GM23338 (cell line): ENCODE data around the gene FXYD6. TPM values are rescaled to one million over a fixed set of nuclear protein-coding genes. Genes with fewer than 3 reads are reported as not detected.

ENCODE experiments used
- EZH2 ChIP-seq: fragments of 200-600 bp; sonication (generic); IDR thresholded peaks from one replicate; pipeline ENCODE4 v1.8.0; 2017; ENCODE audit warnings: antibody characterized with exemption, mild to moderate bottlenecking, low read depth; ENCODE audit not compliant: unreplicated experiment
- polyA plus RNA-seq: library from polyadenylated mRNA; unstranded; fragments of >200 nt; fragmentation: Nextera tagmentation; extraction: Ambion mirVana; gene quantifications from 2 replicates; pipeline ENCODE4 v1.2.1, GENCODE V29; 2016
- total RNA-seq: library from RNA; depleted of rRNA; stranded (reverse); fragments of >200 nt; shearing (Covaris generic); gene quantifications from 2 replicates; pipeline ENCODE4 v1.2.3, GENCODE V29; 2014
- TF ChIP-seq, protein P1 (sequence below): fragments of 250-450 bp; sonication (Bioruptor Pico); IDR thresholded peaks from 2 replicates; pipeline ENCODE4 v1.5.0; 2020; ENCODE audit warnings: mild to moderate bottlenecking, moderate library complexity
- TF ChIP-seq, protein P2 (sequence below), 2 experiments: fragments of 200-600 bp in 1 of 2; sonication (generic) in 1 of 2; conservative IDR thresholded peaks; 2 replicates each; pipeline versions ENCODE4 v1.5.1 to v1.6.1; 2016 to 2017; ENCODE audit warnings: antibody characterized with exemption in 2 of 2, low read depth in 2 of 2, mild to moderate bottlenecking in 2 of 2, moderate library complexity in 1 of 2
- TF ChIP-seq, protein P3 (sequence below): IDR thresholded peaks from 2 replicates; pipeline ENCODE4 v1.6.1; 2016; ENCODE audit warnings: antibody characterized with exemption

Gene FXYD6
- total and polyA plus RNA-seq, 2 experiments from 2014 or later, result 26.2 to 30.7 TPM

DNA sequence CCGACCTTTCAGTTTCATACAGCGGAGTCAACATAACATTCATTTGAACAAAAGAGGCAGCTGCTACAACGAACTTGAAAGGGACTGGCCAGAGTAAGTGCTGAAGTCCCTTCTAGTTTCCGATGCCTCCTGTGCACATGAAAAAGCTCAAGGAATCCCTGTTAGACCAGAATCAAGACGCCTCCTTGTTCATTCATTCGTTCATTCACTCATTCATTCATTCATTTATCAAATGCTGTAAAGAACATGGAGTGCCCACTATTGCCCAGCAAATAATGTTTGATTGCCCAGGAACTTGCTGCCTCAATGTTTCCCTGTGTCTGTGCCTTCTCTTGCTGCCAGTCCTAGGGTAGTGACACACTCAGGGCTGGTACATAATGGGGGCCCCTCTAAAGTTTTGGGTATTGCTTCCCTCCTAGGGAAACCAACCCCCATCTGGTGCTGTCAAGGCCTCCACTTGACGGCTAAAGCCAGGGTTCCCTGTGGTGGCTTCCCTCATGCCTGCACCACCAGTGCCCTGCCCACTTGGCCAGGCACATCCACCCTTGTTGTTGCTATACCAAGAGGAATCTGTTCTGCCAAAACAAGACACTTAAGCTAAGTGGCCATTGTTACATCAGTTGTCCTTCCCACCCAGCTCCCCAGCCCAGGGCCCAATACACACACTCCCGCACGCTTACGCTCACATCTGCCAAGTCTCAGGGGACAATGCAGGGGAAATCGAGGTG, 48.9 kb upstream of the FXYD6 start (continued):
- TF ChIP-seq, protein P1, sequence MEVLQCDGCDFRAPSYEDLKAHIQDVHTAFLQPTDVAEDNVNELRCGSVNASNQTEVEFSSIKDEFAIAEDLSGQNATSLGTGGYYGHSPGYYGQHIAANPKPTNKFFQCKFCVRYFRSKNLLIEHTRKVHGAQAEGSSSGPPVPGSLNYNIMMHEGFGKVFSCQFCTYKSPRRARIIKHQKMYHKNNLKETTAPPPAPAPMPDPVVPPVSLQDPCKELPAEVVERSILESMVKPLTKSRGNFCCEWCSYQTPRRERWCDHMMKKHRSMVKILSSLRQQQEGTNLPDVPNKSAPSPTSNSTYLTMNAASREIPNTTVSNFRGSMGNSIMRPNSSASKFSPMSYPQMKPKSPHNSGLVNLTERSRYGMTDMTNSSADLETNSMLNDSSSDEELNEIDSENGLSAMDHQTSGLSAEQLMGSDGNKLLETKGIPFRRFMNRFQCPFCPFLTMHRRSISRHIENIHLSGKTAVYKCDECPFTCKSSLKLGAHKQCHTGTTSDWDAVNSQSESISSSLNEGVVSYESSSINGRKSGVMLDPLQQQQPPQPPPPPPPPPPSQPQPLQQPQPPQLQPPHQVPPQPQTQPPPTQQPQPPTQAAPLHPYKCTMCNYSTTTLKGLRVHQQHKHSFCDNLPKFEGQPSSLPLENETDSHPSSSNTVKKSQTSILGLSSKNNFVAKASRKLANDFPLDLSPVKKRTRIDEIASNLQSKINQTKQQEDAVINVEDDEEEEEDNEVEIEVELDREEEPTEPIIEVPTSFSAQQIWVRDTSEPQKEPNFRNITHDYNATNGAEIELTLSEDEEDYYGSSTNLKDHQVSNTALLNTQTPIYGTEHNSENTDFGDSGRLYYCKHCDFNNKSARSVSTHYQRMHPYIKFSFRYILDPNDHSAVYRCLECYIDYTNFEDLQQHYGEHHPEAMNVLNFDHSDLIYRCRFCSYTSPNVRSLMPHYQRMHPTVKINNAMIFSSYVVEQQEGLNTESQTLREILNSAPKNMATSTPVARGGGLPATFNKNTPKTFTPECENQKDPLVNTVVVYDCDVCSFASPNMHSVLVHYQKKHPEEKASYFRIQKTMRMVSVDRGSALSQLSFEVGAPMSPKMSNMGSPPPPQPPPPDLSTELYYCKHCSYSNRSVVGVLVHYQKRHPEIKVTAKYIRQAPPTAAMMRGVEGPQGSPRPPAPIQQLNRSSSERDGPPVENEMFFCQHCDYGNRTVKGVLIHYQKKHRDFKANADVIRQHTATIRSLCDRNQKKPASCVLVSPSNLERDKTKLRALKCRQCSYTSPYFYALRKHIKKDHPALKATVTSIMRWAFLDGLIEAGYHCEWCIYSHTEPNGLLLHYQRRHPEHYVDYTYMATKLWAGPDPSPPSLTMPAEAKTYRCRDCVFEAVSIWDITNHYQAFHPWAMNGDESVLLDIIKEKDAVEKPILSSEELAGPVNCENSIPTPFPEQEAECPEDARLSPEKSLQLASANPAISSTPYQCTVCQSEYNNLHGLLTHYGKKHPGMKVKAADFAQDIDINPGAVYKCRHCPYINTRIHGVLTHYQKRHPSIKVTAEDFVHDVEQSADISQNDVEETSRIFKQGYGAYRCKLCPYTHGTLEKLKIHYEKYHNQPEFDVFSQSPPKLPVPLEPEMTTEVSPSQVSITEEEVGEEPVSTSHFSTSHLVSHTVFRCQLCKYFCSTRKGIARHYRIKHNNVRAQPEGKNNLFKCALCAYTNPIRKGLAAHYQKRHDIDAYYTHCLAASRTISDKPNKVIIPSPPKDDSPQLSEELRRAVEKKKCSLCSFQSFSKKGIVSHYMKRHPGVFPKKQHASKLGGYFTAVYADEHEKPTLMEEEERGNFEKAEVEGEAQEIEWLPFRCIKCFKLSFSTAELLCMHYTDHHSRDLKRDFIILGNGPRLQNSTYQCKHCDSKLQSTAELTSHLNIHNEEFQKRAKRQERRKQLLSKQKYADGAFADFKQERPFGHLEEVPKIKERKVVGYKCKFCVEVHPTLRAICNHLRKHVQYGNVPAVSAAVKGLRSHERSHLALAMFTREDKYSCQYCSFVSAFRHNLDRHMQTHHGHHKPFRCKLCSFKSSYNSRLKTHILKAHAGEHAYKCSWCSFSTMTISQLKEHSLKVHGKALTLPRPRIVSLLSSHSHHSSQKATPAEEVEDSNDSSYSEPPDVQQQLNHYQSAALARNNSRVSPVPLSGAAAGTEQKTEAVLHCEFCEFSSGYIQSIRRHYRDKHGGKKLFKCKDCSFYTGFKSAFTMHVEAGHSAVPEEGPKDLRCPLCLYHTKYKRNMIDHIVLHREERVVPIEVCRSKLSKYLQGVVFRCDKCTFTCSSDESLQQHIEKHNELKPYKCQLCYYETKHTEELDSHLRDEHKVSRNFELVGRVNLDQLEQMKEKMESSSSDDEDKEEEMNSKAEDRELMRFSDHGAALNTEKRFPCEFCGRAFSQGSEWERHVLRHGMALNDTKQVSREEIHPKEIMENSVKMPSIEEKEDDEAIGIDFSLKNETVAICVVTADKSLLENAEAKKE (CRISPR knock-in tag), result no peak
- TF ChIP-seq, protein P2, sequence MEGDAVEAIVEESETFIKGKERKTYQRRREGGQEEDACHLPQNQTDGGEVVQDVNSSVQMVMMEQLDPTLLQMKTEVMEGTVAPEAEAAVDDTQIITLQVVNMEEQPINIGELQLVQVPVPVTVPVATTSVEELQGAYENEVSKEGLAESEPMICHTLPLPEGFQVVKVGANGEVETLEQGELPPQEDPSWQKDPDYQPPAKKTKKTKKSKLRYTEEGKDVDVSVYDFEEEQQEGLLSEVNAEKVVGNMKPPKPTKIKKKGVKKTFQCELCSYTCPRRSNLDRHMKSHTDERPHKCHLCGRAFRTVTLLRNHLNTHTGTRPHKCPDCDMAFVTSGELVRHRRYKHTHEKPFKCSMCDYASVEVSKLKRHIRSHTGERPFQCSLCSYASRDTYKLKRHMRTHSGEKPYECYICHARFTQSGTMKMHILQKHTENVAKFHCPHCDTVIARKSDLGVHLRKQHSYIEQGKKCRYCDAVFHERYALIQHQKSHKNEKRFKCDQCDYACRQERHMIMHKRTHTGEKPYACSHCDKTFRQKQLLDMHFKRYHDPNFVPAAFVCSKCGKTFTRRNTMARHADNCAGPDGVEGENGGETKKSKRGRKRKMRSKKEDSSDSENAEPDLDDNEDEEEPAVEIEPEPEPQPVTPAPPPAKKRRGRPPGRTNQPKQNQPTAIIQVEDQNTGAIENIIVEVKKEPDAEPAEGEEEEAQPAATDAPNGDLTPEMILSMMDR (conservative IDR thresholded peaks at IDR 0.05; ENCODE audit: low read depth in 2 of 2), result no peak
- TF ChIP-seq, protein P3, sequence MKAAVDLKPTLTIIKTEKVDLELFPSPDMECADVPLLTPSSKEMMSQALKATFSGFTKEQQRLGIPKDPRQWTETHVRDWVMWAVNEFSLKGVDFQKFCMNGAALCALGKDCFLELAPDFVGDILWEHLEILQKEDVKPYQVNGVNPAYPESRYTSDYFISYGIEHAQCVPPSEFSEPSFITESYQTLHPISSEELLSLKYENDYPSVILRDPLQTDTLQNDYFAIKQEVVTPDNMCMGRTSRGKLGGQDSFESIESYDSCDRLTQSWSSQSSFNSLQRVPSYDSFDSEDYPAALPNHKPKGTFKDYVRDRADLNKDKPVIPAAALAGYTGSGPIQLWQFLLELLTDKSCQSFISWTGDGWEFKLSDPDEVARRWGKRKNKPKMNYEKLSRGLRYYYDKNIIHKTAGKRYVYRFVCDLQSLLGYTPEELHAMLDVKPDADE, result no peak
- no peak for TF ChIP-seq EZH2
